ENCODE results near the gene GABBR2.

Gene GABBR2

DNA sequence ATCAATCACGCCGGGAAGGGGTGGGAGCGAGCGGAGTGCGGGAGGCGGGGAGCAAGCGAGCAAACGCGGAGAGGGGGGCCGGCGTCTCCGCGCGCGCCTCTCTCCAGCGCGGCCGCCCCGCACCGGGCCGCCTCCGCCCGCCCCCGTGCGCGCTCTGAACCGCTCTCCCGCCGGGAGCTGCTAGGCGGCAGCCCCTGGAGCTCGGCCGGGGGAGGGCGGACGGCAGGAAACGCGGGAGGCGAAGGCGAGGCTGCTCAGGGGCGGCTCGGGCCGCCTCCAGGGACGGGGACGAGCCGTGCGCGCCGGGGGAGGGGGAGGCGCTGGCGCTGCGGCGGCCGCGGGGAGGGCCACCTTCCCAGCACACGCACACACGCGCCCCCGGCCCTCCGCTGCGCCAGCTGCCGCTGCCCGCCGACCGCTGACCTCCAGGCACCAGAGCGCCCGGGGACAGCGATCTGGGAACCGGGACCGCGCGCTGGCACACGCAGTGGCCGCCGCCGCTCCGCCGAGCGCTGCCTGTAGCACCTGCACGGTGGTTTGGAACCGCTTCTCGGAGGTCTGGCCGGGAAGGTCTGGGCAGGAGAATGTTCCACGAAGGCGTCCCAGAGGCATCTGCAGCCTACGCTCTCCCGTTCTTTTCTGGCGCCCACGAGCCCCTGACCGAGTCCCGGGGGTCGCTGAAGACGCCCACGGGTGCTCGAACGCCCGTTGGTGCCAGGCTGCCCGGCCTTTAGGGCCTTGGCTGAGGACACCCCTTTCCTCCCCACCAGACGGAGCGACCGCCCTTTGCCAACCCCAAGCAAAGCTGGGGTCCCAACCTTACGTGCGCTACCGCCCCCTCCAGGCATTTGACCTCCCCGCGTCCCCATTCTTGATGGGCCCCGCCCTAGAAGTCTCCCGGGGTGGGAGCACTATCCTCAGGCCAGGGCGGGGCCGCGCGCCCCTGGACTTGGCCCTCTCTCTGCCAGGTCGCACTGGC, at the start of gene GABBR2:
Gene GABBR2, minus strand, starts transcription at position 3 of the 979 bp plus-strand sequence. CDS start 198 bp downstream, outside the sequence.
- peak within 1 kb of the TSS; percentile 1 for H3K4me3 Mint-ChIP-seq
- H3K27me3 Mint-ChIP-seq: peaks cover 66% of the 10 kb centered on the region
- no peak within 1 kb of the TSS for H3K27ac Mint-ChIP-seq
- peaks cover 12% of the 10 kb centered on the region for H3K4me1 Mint-ChIP-seq (ENCODE audit: low read depth)
- H3K36me3 Mint-ChIP-seq (ENCODE audit: low read depth): no peaks in the 10 kb centered on the region
- DNase-seq: no peak
- no peaks in the 10 kb centered on the region for H3K9me3 Mint-ChIP-seq

DNA sequence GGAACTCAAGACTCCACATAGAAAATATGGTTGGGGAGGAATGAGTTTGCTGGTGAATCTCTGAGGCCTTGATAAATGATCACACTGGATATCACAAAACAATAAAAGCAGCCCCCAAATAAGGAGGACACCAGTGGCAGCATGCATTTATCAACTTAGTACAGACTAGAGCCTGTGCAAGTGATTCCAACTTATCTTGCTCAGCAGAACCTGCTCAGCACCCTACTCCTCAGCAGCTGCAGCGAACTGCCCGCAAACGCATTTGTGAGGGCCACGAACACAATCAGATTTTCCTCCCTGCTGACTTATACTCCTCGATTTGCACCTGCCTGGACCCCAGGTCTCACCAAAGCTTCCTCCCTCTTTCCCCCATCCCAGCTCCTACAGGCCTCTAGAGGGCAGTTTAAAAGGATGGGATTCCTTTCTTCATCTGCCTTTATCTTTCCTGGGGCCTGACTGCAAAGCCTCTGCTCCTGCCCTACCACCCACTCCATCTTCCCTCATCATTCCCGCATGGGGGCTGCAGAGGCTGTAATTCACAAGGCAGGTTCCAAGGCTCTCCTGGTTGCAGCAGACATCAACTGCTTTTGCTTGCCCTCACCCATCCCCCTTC, 46.4 kb upstream of the GABBR2 start:
- H3K4me1 Mint-ChIP-seq (ENCODE audit: low read depth): no peaks in the 10 kb centered on the region
- H3K27ac Mint-ChIP-seq: no peak overlapping the region
- peaks cover 83% of the 10 kb centered on the region for H3K36me3 Mint-ChIP-seq (ENCODE audit: low read depth)
- H3K27me3 Mint-ChIP-seq: no peaks in the 10 kb centered on the region
- no peak for DNase-seq
- H3K4me3 Mint-ChIP-seq: no peak overlapping the region
- H3K9me3 Mint-ChIP-seq: peaks cover 8% of the 10 kb centered on the region

DNA sequence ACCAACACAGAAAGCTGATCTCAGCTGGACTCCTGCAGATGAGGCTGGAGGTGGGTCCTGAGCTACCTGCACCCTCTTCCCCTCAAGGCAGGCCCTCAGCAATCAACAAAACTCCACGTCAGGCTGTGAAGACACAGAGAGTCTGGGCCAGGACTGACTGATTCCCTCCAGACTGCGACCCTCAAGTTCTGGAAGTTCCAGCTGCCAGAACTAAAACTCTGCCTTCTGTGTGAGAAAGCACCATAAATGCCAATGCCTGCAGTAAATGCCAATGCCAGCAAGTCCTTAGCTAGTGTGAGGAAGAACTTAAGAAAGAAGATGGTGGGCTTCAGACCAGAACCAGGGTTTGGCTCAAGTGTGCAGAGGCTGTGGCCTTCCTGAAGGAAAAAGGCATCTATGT, 42.5 kb upstream of the GABBR2 start:
- H3K4me3 Mint-ChIP-seq: no peak overlapping the region
- no peak for DNase-seq
- H3K9me3 Mint-ChIP-seq: peaks cover 2% of the 10 kb centered on the region
- no peaks in the 10 kb centered on the region for H3K27me3 Mint-ChIP-seq
- H3K36me3 Mint-ChIP-seq (ENCODE audit: low read depth): peaks cover 86% of the 10 kb centered on the region
- H3K4me1 Mint-ChIP-seq (ENCODE audit: low read depth): no peaks in the 10 kb centered on the region
- H3K27ac Mint-ChIP-seq: no peak overlapping the region

- Mint-ChIP-seq H3K4me3 (no peak overlapping the region), H3K9me3 (peaks cover 2% of the 10 kb centered on the region), H3K27ac (no peak overlapping the region), H3K27me3 (no peaks in the 10 kb centered on the region), H3K36me3 (ENCODE audit: low read depth) (peaks cover 86% of the 10 kb centered on the region), H3K4me1 (ENCODE audit: low read depth) (no peaks in the 10 kb centered on the region)
- no peak for DNase-seq
Measured at GRCh38 chr9:98750364-98751060, 41.8 kb upstream of the GABBR2 start.

GRCh38 chr9:98747476-98747875, 38.7 kb upstream of the GABBR2 start:
- no peaks in the 10 kb centered on the region for H3K27me3 Mint-ChIP-seq
- H3K36me3 Mint-ChIP-seq (ENCODE audit: low read depth): peaks cover 87% of the 10 kb centered on the region
- no peak overlapping the region for H3K27ac Mint-ChIP-seq
- H3K4me3 Mint-ChIP-seq: no peak overlapping the region
- no peak for DNase-seq
- peaks cover 2% of the 10 kb centered on the region for H3K9me3 Mint-ChIP-seq
- no peaks in the 10 kb centered on the region for H3K4me1 Mint-ChIP-seq (ENCODE audit: low read depth)

GRCh38 chr9:98745470-98745869, 36.7 kb upstream of the GABBR2 start:
- H3K4me1 Mint-ChIP-seq (ENCODE audit: low read depth): no peaks in the 10 kb centered on the region
- no peak for DNase-seq
- H3K36me3 Mint-ChIP-seq (ENCODE audit: low read depth): peaks cover 81% of the 10 kb centered on the region
- H3K27ac Mint-ChIP-seq: no peak overlapping the region
- no peak overlapping the region for H3K4me3 Mint-ChIP-seq
- peaks cover 2% of the 10 kb centered on the region for H3K9me3 Mint-ChIP-seq
- no peaks in the 10 kb centered on the region for H3K27me3 Mint-ChIP-seq

DNA sequence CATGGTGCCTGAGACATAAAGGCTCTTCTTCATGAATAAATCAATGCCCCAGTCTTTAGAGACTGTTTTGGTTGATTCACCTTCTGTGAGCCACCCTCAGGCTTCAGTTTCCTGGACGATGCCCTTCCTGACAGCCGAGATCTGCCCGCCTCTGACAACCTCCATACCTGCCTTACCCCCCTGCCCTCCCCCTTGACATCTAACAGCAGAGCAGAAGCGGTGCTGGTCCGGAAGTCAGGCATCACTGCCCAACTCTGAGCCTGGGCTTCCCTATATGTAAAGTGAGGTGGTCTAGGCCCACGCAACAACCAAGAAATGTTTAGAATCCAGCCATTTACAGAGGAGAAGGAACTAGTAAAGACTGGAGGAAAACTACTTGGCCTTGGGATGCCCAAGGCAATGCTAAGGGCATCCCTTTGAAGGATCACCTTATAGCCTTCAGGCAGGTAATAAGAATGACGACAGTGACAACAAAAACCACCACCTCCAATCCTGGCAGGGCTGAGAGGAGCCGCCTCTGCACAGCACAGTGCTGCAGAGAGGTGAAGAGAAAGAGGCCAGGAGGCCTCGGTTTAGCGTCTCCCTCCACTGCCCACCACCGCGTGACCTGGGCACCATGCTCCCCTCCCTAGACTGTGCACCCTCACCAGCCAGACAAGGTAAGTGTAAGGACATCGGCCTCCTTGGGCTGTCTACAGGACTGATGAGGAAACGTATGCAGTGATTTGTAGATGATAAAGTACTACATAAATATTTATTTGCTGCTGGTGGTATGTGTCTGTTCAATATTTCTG, 35.3 kb upstream of the GABBR2 start:
- H3K27me3 Mint-ChIP-seq: no peaks in the 10 kb centered on the region
- peaks cover 7% of the 10 kb centered on the region for H3K9me3 Mint-ChIP-seq
- H3K27ac Mint-ChIP-seq: no peak overlapping the region
- peaks cover 77% of the 10 kb centered on the region for H3K36me3 Mint-ChIP-seq (ENCODE audit: low read depth)
- no peak overlapping the region for H3K4me3 Mint-ChIP-seq
- no peaks in the 10 kb centered on the region for H3K4me1 Mint-ChIP-seq (ENCODE audit: low read depth)
- DNase-seq: no peak

GRCh38 chr9:98743329-98743728, 34.6 kb upstream of the GABBR2 start:
- Mint-ChIP-seq H3K36me3 (ENCODE audit: low read depth) (peaks cover 76% of the 10 kb centered on the region), H3K27me3 (no peaks in the 10 kb centered on the region), H3K9me3 (peaks cover 11% of the 10 kb centered on the region), H3K4me1 (ENCODE audit: low read depth) (no peaks in the 10 kb centered on the region), H3K27ac (no peak overlapping the region), H3K4me3 (no peak overlapping the region)
- no peak for DNase-seq

GRCh38 chr9:98742325-98743280, 33.9 kb upstream of the GABBR2 start:
- Mint-ChIP-seq H3K4me3 (no peak overlapping the region), H3K9me3 (peaks cover 11% of the 10 kb centered on the region), H3K36me3 (ENCODE audit: low read depth) (peaks cover 76% of the 10 kb centered on the region), H3K27me3 (no peaks in the 10 kb centered on the region), H3K4me1 (ENCODE audit: low read depth) (no peaks in the 10 kb centered on the region), H3K27ac (no peak overlapping the region)
- no peak for DNase-seq

- Mint-ChIP-seq H3K4me1 (ENCODE audit: low read depth) (no peaks in the 10 kb centered on the region), H3K27ac (no peak overlapping the region), H3K9me3 (peaks cover 11% of the 10 kb centered on the region), H3K27me3 (no peaks in the 10 kb centered on the region), H3K36me3 (ENCODE audit: low read depth) (peaks cover 82% of the 10 kb centered on the region), H3K4me3 (no peak overlapping the region)
- DNase-seq: no peak
Measured at GRCh38 chr9:98740226-98740881, 31.6 kb upstream of the GABBR2 start.

DNA sequence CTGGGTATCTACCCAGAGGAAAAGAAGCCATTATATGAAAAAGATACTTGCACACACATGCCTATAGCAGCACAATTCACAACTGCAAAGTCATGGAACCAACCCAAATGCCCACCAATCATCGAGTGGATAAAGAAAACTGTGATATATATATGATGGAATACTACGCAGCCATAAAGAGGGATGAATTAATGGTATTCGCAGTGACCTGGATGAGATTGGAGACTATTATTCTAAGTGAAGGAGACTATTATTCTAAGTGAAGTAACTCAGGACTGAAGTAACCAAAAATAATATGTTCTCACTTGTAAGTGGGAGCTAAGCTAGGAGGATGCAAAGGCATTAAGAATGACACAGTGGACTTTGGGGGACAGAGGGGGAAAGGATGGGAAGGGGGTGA, 30.0 kb upstream of the GABBR2 start:
- Mint-ChIP-seq H3K27ac (no peak overlapping the region), H3K4me3 (no peak overlapping the region), H3K27me3 (no peaks in the 10 kb centered on the region), H3K36me3 (ENCODE audit: low read depth) (peaks cover 80% of the 10 kb centered on the region), H3K9me3 (peaks cover 11% of the 10 kb centered on the region), H3K4me1 (ENCODE audit: low read depth) (no peaks in the 10 kb centered on the region)
- no peak for DNase-seq

DNA sequence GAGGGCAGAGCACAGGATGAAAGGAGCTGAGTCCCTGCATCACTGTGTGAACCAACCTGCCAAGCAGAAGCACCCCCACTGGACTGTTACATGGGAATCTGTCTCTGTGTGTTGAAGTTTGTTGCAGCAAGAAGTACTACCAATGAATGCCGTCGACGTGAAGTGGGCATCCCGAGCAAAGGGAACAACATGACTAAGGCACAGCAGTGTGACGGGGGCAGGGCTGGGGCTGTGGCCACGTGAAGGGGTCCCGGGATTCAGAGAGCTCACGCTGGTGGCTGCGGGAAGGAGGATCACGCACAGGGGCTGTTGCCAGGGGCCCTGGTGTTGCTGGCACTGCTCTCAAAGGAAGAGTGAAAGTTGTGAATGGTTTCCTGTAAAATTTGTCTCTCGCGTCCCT, 27.5 kb upstream of the GABBR2 start:
- no peak overlapping the region for H3K27ac Mint-ChIP-seq
- peaks cover 11% of the 10 kb centered on the region for H3K9me3 Mint-ChIP-seq
- no peak for DNase-seq
- no peaks in the 10 kb centered on the region for H3K4me1 Mint-ChIP-seq (ENCODE audit: low read depth)
- H3K4me3 Mint-ChIP-seq: no peak overlapping the region
- H3K36me3 Mint-ChIP-seq (ENCODE audit: low read depth): peaks cover 68% of the 10 kb centered on the region
- no peaks in the 10 kb centered on the region for H3K27me3 Mint-ChIP-seq

DNA sequence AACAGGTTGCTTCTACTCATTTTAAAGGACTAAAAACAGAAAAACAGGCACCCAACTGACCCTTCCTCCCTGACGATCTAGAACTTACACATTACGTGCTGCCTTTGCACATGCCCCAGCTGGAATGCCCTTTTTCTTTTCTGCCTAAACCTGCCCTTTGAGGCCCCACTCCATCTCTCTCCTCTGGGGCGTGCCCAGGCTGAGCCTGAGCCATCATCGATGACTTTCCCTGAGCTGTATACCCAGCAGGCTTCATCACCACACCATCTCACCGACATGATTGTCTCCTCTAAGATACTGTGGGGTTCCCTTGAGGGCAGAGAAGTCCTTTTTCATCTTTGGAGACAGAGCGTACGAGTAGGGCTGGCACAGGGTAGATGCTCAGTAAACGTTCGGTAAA, 24.1 kb upstream of the GABBR2 start:
- Mint-ChIP-seq H3K4me3 (no peak overlapping the region), H3K27ac (no peak overlapping the region)

More for the DNA sequence above, 24.1 kb upstream of the GABBR2 start:
- Mint-ChIP-seq H3K36me3 (ENCODE audit: low read depth) (peaks cover 41% of the 10 kb centered on the region), H3K9me3 (no peaks in the 10 kb centered on the region), H3K27me3 (no peaks in the 10 kb centered on the region), H3K4me1 (ENCODE audit: low read depth) (no peaks in the 10 kb centered on the region)
- DNase-seq: no peak

Measured in activated T-cell treated with anti-CD3 and anti-CD28 coated beads, Interleukin-2, amount 50 U/mL, for 24 hours (primary cell).